Psoas muscle (tissue), 8 donors: ENCODE results near the gene DND1. TPM values are rescaled to one million over a fixed set of nuclear protein-coding genes. Genes with fewer than 3 reads are reported as not detected.
"Not testable (repeated sequence)": the region's sequence is repeated elsewhere in the genome, so short reads cannot be mapped to it uniquely, and the experiment has no call there.

ENCODE experiments used
- ATAC-seq, 4 donors: fragments of 200-7000 bp; cut with Tn5 transposase; one replicate each; pipeline ENCODE4 v1.9.1; 2020; ENCODE audit warnings: moderate library complexity in 3 of 4, mild to moderate bottlenecking in 2 of 4
- DNase-seq, 2 donors: peaks; one replicate each; pipeline ENCODE4 v3.0.0-alpha.2; 2020
- H3K27ac ChIP-seq: fragments of 200-600 bp; one replicate; pipeline ENCODE4 v1.8.0; 2022
- H3K27me3 ChIP-seq, 3 donors: fragments of 200-600 bp in 1 of 3; one replicate each; pipeline versions ENCODE4 v1.6.1 to v1.8.0; 2013 to 2022; ENCODE audit warnings: low read length in 2 of 3, mild to moderate bottlenecking in 2 of 3, moderate library complexity in 1 of 3; ENCODE audit not compliant: insufficient read depth in 3 of 3
- H3K36me3 ChIP-seq, 2 donors: fragments of 200-600 bp in 1 of 2; one replicate each; pipeline versions ENCODE4 v1.6.1 to v1.8.0; 2013 to 2022; ENCODE audit warnings: low read depth in 1 of 2, mild to moderate bottlenecking in 1 of 2, moderate library complexity in 1 of 2; ENCODE audit not compliant: insufficient read depth in 1 of 2
- H3K4me1 ChIP-seq: fragments of 200-600 bp; one replicate; pipeline ENCODE4 v1.8.0; 2022
- H3K4me3 ChIP-seq: fragments of 200-600 bp; one replicate; pipeline ENCODE4 v1.8.0; 2022; ENCODE audit warnings: mild to moderate bottlenecking
- H3K9me3 ChIP-seq: fragments of 200-600 bp; one replicate; pipeline ENCODE4 v1.8.0; 2022
- CTCF ChIP-seq: fragments of 200-600 bp; IDR thresholded peaks from one replicate; pipeline ENCODE4 v1.8.0; 2022; ENCODE audit warnings: antibody characterized with exemption
- WGBS, 3 donors: extraction: QIAGEN DNeasy Blood & Tissue Kit; methylation state at CpG; one replicate each; pipeline versions ENCODE4 v1.1.6 to v1.1.7; 2013; 5-methylcytosine and 5-hydroxymethylcytosine counted together
- intact Hi-C, 2 donors: fragments of 100-400 bp; cut with DNase I; formaldehyde crosslinking; loops; one replicate each; pipeline versions ENCODE4 v1.11.0 to v1.14.2; 2022
- polyA plus RNA-seq, 3 donors: library from polyadenylated mRNA; stranded (reverse); fragments of 200-250 nt; gene quantifications; one replicate each; pipeline ENCODE4 v1.2.3, GENCODE V29; 2013
- total RNA-seq, 4 donors: library from RNA; stranded (reverse); fragmentation: NEBNext Ultra II Directional in 2 of 4; extraction: Animal tissue kit (Norgen Biotek cat#: 25700) in 2 of 4; gene quantifications; one replicate each; pipeline versions ENCODE4 v1.2.1 to v1.2.4, GENCODE V29; 2021 to 2023
- donor health status: healthy with polysubstance abuse.
- donor health status: DM: no; HTN: no; CAD: no; lungs with moderate emphysema.
- donor health status: Bipolar disorder and iron deficiency.
- donor health status: healthy.
- donor health status: DM: yes; HTN: yes; CAD: no.
- donor health status: DM: no; HTN: no; CAD: no.
- donor health status: DM: no; HTN: no; CAD: no.
- donor health status: DM: yes; HTN: yes; CAD: no.

Gene DND1
- total and polyA plus RNA-seq, 7 donors = 0.30 to 1.5 (median 0.62) TPM

GRCh38 chr5:140671472-140672125, 1.8 kb downstream of the DND1 start:
- 90 to 95% (median 91%) methylated on average over 4 to 6 of the region's 7 CpGs for WGBS, 3 donors
- DNase-seq = no peak
- Histone ChIP-seq H3K4me1 (peaks cover under 1% of the 10 kb centered on the region), H3K4me3 (no peak overlapping the region), H3K36me3 (peaks cover 21 to 95% of the 10 kb centered on the region in 2 donors), H3K9me3 (no peaks in the 10 kb centered on the region), H3K27ac (no peak overlapping the region), H3K27me3 (no peaks in the 10 kb centered on the region)
- no peak for TF ChIP-seq CTCF
- no peak for ATAC-seq
- intact Hi-C loops = no loop called here

- H3K9me3 ChIP-seq, H3K27ac ChIP-seq, DNase-seq, H3K4me3 ChIP-seq, intact Hi-C loops, H3K4me1 ChIP-seq, H3K27me3 ChIP-seq: not testable (repeated sequence)
- WGBS, 3 donors = 83 to 92% (median 84%) methylated on average over 3 to 4 of the region's 4 CpGs
- ATAC-seq = peak in 1 of 4 donors; percentile 28
- peaks cover 21 to 95% of the 10 kb centered on the region in 2 donors for H3K36me3 ChIP-seq
Observed at GRCh38 chr5:140671035-140671434, 2.3 kb downstream of the DND1 start.

- DNase-seq (peak; percentile 97 to 98), ATAC-seq (peak; percentile 98 to 99 (median 98))
- peak within 1 kb of the TSS; percentile 89 for H3K27ac ChIP-seq
- H3K4me1 ChIP-seq = peaks cover 17% of the 10 kb centered on the region
- H3K9me3 ChIP-seq = no peaks in the 10 kb centered on the region
- peak within 1 kb of the TSS; percentile 85 for H3K4me3 ChIP-seq
- H3K27me3 ChIP-seq = no peaks in the 10 kb centered on the region
- intact Hi-C loops = loop anchor here in 1 of 2 donors (2.0 to 5.0 kb wide), 2 partner anchors 26 to 38 kb away; partner anchors contain the start of genes HARS1, HARS2 and ZMAT2
- WGBS, 3 donors = 1% methylated on average over 47 to 54 of the region's 54 CpGs
- peaks cover 21 to 71% of the 10 kb centered on the region in 2 donors for H3K36me3 ChIP-seq
- no peak for TF ChIP-seq CTCF
Observed at GRCh38 chr5:140664359-140665119, 8.8 kb downstream of the DND1 start, which contains the start of gene WDR55. Gene WDR55 (plus strand): TSS chr5:140664904. CDS start chr5:140664913, 9 bp downstream.

- H3K36me3 ChIP-seq = peaks cover 16 to 71% of the 10 kb centered on the region in 2 donors
- H3K27me3 ChIP-seq = no peaks in the 10 kb centered on the region
- H3K27ac ChIP-seq = peak overlapping the region; percentile 89
- no peak for TF ChIP-seq CTCF
- no peak for DNase-seq
- H3K4me3 ChIP-seq = peak overlapping the region; percentile 85
- intact Hi-C loops = loop anchor here in 1 of 2 donors (2.0 to 5.0 kb wide), 2 partner anchors 27 to 38 kb away; partner anchors contain the start of genes HARS1, HARS2 and ZMAT2
- peaks cover 17% of the 10 kb centered on the region for H3K4me1 ChIP-seq
- ATAC-seq = no peak
- 0 to 6% (median 4%) methylated on average over 18 of the region's 18 CpGs for WGBS, 3 donors
- no peaks in the 10 kb centered on the region for H3K9me3 ChIP-seq
Observed at GRCh38 chr5:140664030-140664358, 9.4 kb downstream of the DND1 start.

GRCh38 chr5:140660371-140660770, 13.0 kb downstream of the DND1 start:
- ATAC-seq, H3K27ac ChIP-seq, H3K9me3 ChIP-seq, H3K4me1 ChIP-seq, H3K27me3 ChIP-seq, H3K4me3 ChIP-seq, DNase-seq: not testable (repeated sequence)
- intact Hi-C loops = loop anchor here in 1 of 2 donors (5.0 kb wide), 1 partner anchor 42 kb away; the partner anchor contains the start of gene ZMAT2
- 84 to 88% (median 85%) methylated on average over 6 of the region's 6 CpGs for WGBS, 3 donors
- peaks cover 19 to 78% of the 10 kb centered on the region in 2 donors for H3K36me3 ChIP-seq
